HEK293 (cell line): ENCODE data around the gene RBMXL3.
A peak's percentile ranks its signal among the peaks of the same experiment; 100 is the strongest.

Source experiments
- CTCF ChIA-PET: fragments of 350-600 bp; formaldehyde crosslinking; extraction: SDS; loops from one replicate; lab custom pipeline; 2021; ENCODE audit warnings: antibody characterized with exemption; lab: Yijun Ruan, JAX
- POLR2A ChIA-PET: fragments of 300-600 bp; formaldehyde crosslinking; extraction: SDS; loops from one replicate; lab custom pipeline; 2020; ENCODE audit warnings: antibody characterized with exemption, inconsistent platforms; lab: Yijun Ruan, JAX
- H3K27ac ChIP-seq: fragments of 200-500 bp; sonication (Bioruptor generic); 2 replicates; pipeline ENCODE4 v1.5.1; 2014; ENCODE audit warnings: low read depth, low read length, control low read depth, inconsistent platforms; ENCODE audit errors: extremely low read depth
- H3K36me3 ChIP-seq, 2 experiments: fragments of 200-500 bp in 1 of 2; sonication (Bioruptor generic) in 1 of 2; 1 replicate in 1 of 2; 2 replicates in 1 of 2; pipeline ENCODE4 v1.5.1; 2014 to 2017; ENCODE audit warnings: inconsistent platforms in 2 of 2, low read length in 2 of 2; ENCODE audit not compliant: control insufficient read depth in 2 of 2, insufficient read depth in 1 of 2
- H3K4me1 ChIP-seq: fragments of 200-500 bp; sonication (Bioruptor generic); 2 replicates; pipeline ENCODE4 v1.5.1; 2014; ENCODE audit warnings: mild to moderate bottlenecking, low read length, inconsistent platforms; ENCODE audit not compliant: control insufficient read depth, insufficient read depth
- H3K4me3 ChIP-seq: 2 replicates; pipeline ENCODE4 v1.5.1; 2011; ENCODE audit warnings: low read depth, mild to moderate bottlenecking, control low read depth, low read length, moderate library complexity
- H3K9me3 ChIP-seq: fragments of 200-500 bp; sonication (Bioruptor generic); 2 replicates; pipeline ENCODE4 v1.5.1; 2014; ENCODE audit warnings: low read depth, low read length, inconsistent platforms; ENCODE audit not compliant: control insufficient read depth, insufficient read depth
- GLIS1 ChIP-seq: fragments of 450-650 bp; formaldehyde crosslinking; IDR thresholded peaks from 2 replicates; pipeline ENCODE4 v1.5.1; 2016; ENCODE audit warnings: missing biosample characterization, missing genetic modification characterization
- HOXC10 ChIP-seq: sonication (generic); formaldehyde crosslinking; IDR thresholded peaks from 2 replicates; pipeline ENCODE4 v1.8.1; 2023; ENCODE audit warnings: mild to moderate bottlenecking, missing genetic modification reagents
- HOXD13 ChIP-seq: sonication (generic); formaldehyde crosslinking; IDR thresholded peaks from 2 replicates; pipeline ENCODE4 v1.8.0; 2022; ENCODE audit warnings: missing genetic modification reagents, borderline replicate concordance
- KLF8 ChIP-seq: fragments of 450-650 bp; formaldehyde crosslinking; IDR thresholded peaks from 2 replicates; pipeline ENCODE4 v1.5.1; 2016; ENCODE audit warnings: missing biosample characterization, missing genetic modification characterization
- REPIN1 ChIP-seq: fragments of 450-650 bp; formaldehyde crosslinking; IDR thresholded peaks from 2 replicates; pipeline ENCODE4 v1.5.1; 2017; ENCODE audit warnings: missing biosample characterization, missing genetic modification characterization, low read depth
- ZBTB8A ChIP-seq: fragments of 450-650 bp; formaldehyde crosslinking; IDR thresholded peaks from 2 replicates; pipeline ENCODE4 v1.5.1; 2016; ENCODE audit warnings: missing biosample characterization, missing genetic modification characterization
- ZFHX2 ChIP-seq: fragments of 450-650 bp; formaldehyde crosslinking; conservative IDR thresholded peaks from 2 replicates; pipeline ENCODE4 v1.5.1; 2016; ENCODE audit warnings: missing biosample characterization, missing genetic modification characterization
- ZFP37 ChIP-seq: fragments of 450-650 bp; formaldehyde crosslinking; IDR thresholded peaks from 2 replicates; pipeline ENCODE4 v1.5.1; 2016; ENCODE audit warnings: missing biosample characterization, missing genetic modification characterization
- ZNF10 ChIP-seq: fragments of 450-650 bp; formaldehyde crosslinking; IDR thresholded peaks from 2 replicates; pipeline ENCODE4 v1.5.1; 2017; ENCODE audit warnings: missing biosample characterization, missing genetic modification characterization
- ZNF157 ChIP-seq: fragments of 450-650 bp; formaldehyde crosslinking; IDR thresholded peaks from 2 replicates; pipeline ENCODE4 v1.5.1; 2016; ENCODE audit warnings: missing biosample characterization, missing genetic modification characterization
- ZNF23 ChIP-seq: fragments of 450-650 bp; formaldehyde crosslinking; IDR thresholded peaks from 2 replicates; pipeline ENCODE4 v1.5.1; 2016; ENCODE audit warnings: missing biosample characterization, missing genetic modification characterization, borderline replicate concordance
- ZNF24 ChIP-seq: fragments of 450-650 bp; formaldehyde crosslinking; IDR thresholded peaks from 2 replicates; pipeline ENCODE4 v1.5.1; 2016; ENCODE audit warnings: missing biosample characterization, missing genetic modification characterization
- ZNF626 ChIP-seq: fragments of 450-650 bp; sonication (Bioruptor Pico); formaldehyde crosslinking; IDR thresholded peaks from 2 replicates; pipeline ENCODE4 v1.5.1; 2018; ENCODE audit warnings: missing biosample characterization, missing genetic modification characterization, inconsistent platforms
- ZNF629 ChIP-seq: fragments of 450-650 bp; formaldehyde crosslinking; IDR thresholded peaks from 2 replicates; pipeline ENCODE4 v1.5.1; 2017; ENCODE audit warnings: missing biosample characterization, missing genetic modification characterization
- ZSCAN16 ChIP-seq: fragments of 450-650 bp; formaldehyde crosslinking; IDR thresholded peaks from 2 replicates; pipeline ENCODE4 v1.5.1; 2016; ENCODE audit warnings: missing biosample characterization, missing genetic modification characterization
- TF ChIP-seq, protein P1 (sequence below): fragments of 450-650 bp; formaldehyde crosslinking; IDR thresholded peaks from 2 replicates; pipeline ENCODE4 v1.5.1; 2016; ENCODE audit warnings: missing biosample characterization, missing genetic modification characterization
- TF ChIP-seq, protein P2 (sequence below): fragments of 450-650 bp; formaldehyde crosslinking; IDR thresholded peaks from 2 replicates; pipeline ENCODE4 v1.5.1; 2017; ENCODE audit warnings: missing biosample characterization, mild to moderate bottlenecking, missing genetic modification characterization, moderate library complexity
- TF ChIP-seq, protein P3 (sequence below): fragments of 450-650 bp; IDR thresholded peaks from 2 replicates; pipeline ENCODE4 v1.5.1; 2018; ENCODE audit warnings: missing biosample characterization, mild to moderate bottlenecking, missing genetic modification characterization
- TF ChIP-seq, protein P4 (sequence below): fragments of 450-650 bp; formaldehyde crosslinking; IDR thresholded peaks from 2 replicates; pipeline ENCODE4 v1.5.1; 2016; ENCODE audit warnings: missing biosample characterization, missing genetic modification characterization, borderline replicate concordance
- TF ChIP-seq, protein P5 (sequence below): fragments of 450-650 bp; formaldehyde crosslinking; IDR thresholded peaks from 2 replicates; pipeline ENCODE4 v1.5.1; 2016; ENCODE audit warnings: missing biosample characterization, missing genetic modification characterization
- TF ChIP-seq, protein P6 (sequence below): fragments of 450-650 bp; formaldehyde crosslinking; IDR thresholded peaks from 2 replicates; pipeline ENCODE4 v1.5.1; 2016; ENCODE audit warnings: missing biosample characterization, missing genetic modification characterization, low read depth
- TF ChIP-seq, protein P7 (sequence below): fragments of 450-650 bp; formaldehyde crosslinking; IDR thresholded peaks from 2 replicates; pipeline ENCODE4 v1.5.1; 2017; ENCODE audit warnings: missing biosample characterization, missing genetic modification characterization
- TF ChIP-seq, protein P8 (sequence below): IDR thresholded peaks from 2 replicates; pipeline ENCODE4 v1.6.1; 2011; ENCODE audit warnings: mild to moderate bottlenecking, low read depth, low read length, borderline replicate concordance

Gene RBMXL3

DNA sequence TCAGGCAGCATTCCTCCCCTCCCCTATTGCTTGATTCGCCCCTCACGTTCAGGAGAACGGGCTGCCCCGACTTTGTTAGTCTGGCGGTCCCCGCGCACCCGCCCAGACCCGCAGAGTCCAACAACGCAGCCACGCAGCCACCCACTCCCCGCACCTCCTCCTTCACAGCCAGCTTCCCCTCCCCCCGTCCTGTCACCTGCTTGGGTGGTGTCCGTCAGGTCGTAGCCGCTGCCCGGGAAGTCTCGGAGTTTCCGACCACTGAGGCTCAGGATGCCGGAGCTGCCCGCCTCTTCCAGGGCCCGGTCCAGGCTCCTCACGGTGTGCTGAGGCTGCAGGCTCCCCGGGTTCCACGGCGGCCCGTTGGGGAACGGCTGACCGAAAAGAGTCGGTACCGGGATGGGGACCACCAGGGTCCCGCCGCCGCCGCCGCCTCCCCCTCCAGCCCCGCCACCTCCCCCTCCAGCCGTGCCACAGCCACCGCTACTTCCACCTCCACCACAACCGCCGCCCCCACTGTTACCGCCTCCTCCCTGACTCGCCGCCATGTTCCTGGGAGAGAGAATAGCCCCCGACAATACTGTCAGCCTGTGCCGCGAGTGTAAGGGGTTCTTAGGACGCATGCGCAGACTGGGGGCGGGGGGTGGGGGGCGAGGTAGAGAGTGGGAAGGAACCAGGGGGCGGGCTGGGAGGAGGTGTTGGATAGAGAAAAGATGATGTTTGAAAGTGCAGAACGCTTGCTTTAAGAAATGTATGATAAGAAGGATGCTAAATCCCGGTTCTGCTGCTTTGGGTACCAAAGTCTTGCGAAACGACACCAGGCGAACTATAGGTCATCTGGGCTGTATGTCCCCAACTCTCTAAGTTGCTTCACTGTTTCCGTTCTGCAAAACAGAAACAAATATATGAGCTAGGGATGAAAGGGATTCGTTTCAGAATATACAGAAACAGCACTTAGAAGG, 44.6 kb downstream of the RBMXL3 start, which contains the start of gene LRCH2:
Gene LRCH2, minus strand, starts transcription at position 600 of the 959 bp plus-strand sequence. Its CDS starts 55 bp downstream, at position 545.
- ChIA-PET POLR2A (interaction anchor here (0.6 to 0.7 kb wide), 2 partner anchors 26 to 38 kb away, joined by 3 to 4 read pairs; no protein-coding TSS in a partner anchor), CTCF (no interaction called here)
- H3K27ac ChIP-seq, result peak within 1 kb of the TSS; percentile 80
- no peaks in the 10 kb centered on the region for H3K9me3 ChIP-seq
- H3K4me1 ChIP-seq, result peaks cover 28% of the 10 kb centered on the region; the same call in 1 of the 2 replicates
- no peaks in the 10 kb centered on the region for H3K36me3 ChIP-seq
- H3K4me3 ChIP-seq, result peak within 1 kb of the TSS; percentile 54
- TF ChIP-seq, protein P1, sequence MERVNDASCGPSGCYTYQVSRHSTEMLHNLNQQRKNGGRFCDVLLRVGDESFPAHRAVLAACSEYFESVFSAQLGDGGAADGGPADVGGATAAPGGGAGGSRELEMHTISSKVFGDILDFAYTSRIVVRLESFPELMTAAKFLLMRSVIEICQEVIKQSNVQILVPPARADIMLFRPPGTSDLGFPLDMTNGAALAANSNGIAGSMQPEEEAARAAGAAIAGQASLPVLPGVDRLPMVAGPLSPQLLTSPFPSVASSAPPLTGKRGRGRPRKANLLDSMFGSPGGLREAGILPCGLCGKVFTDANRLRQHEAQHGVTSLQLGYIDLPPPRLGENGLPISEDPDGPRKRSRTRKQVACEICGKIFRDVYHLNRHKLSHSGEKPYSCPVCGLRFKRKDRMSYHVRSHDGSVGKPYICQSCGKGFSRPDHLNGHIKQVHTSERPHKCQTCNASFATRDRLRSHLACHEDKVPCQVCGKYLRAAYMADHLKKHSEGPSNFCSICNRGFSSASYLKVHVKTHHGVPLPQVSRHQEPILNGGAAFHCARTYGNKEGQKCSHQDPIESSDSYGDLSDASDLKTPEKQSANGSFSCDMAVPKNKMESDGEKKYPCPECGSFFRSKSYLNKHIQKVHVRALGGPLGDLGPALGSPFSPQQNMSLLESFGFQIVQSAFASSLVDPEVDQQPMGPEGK (tag by site-specific recombination), result peak; percentile 54
- TF ChIP-seq, protein P2, sequence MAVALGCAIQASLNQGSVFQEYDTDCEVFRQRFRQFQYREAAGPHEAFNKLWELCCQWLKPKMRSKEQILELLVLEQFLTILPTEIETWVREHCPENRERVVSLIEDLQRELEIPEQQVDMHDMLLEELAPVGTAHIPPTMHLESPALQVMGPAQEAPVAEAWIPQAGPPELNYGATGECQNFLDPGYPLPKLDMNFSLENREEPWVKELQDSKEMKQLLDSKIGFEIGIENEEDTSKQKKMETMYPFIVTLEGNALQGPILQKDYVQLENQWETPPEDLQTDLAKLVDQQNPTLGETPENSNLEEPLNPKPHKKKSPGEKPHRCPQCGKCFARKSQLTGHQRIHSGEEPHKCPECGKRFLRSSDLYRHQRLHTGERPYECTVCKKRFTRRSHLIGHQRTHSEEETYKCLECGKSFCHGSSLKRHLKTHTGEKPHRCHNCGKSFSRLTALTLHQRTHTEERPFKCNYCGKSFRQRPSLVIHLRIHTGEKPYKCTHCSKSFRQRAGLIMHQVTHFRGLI (tag by site-specific recombination), result no peak
- TF ChIP-seq KLF8 (tag by site-specific recombination), result no peak; the same call in 1 of the 2 replicates
- TF ChIP-seq, protein P3, sequence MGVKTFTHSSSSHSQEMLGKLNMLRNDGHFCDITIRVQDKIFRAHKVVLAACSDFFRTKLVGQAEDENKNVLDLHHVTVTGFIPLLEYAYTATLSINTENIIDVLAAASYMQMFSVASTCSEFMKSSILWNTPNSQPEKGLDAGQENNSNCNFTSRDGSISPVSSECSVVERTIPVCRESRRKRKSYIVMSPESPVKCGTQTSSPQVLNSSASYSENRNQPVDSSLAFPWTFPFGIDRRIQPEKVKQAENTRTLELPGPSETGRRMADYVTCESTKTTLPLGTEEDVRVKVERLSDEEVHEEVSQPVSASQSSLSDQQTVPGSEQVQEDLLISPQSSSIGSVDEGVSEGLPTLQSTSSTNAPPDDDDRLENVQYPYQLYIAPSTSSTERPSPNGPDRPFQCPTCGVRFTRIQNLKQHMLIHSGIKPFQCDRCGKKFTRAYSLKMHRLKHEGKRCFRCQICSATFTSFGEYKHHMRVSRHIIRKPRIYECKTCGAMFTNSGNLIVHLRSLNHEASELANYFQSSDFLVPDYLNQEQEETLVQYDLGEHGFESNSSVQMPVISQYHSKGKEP, result no peak
- no peak for TF ChIP-seq HOXD13
- TF ChIP-seq, protein P4, sequence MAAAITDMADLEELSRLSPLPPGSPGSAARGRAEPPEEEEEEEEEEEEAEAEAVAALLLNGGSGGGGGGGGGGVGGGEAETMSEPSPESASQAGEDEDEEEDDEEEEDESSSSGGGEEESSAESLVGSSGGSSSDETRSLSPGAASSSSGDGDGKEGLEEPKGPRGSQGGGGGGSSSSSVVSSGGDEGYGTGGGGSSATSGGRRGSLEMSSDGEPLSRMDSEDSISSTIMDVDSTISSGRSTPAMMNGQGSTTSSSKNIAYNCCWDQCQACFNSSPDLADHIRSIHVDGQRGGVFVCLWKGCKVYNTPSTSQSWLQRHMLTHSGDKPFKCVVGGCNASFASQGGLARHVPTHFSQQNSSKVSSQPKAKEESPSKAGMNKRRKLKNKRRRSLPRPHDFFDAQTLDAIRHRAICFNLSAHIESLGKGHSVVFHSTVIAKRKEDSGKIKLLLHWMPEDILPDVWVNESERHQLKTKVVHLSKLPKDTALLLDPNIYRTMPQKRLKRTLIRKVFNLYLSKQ (tag by site-specific recombination), result no peak
- TF ChIP-seq, protein P5, sequence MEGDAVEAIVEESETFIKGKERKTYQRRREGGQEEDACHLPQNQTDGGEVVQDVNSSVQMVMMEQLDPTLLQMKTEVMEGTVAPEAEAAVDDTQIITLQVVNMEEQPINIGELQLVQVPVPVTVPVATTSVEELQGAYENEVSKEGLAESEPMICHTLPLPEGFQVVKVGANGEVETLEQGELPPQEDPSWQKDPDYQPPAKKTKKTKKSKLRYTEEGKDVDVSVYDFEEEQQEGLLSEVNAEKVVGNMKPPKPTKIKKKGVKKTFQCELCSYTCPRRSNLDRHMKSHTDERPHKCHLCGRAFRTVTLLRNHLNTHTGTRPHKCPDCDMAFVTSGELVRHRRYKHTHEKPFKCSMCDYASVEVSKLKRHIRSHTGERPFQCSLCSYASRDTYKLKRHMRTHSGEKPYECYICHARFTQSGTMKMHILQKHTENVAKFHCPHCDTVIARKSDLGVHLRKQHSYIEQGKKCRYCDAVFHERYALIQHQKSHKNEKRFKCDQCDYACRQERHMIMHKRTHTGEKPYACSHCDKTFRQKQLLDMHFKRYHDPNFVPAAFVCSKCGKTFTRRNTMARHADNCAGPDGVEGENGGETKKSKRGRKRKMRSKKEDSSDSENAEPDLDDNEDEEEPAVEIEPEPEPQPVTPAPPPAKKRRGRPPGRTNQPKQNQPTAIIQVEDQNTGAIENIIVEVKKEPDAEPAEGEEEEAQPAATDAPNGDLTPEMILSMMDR (tag by site-specific recombination), result no peak
- 0 out of 2 replicates have a peak, but pooled peaks have one; percentile 10 for TF ChIP-seq ZNF629 (tag by site-specific recombination)
- TF ChIP-seq ZNF10, result 0 out of 2 replicates have a peak, but pooled peaks have one; percentile 17
- TF ChIP-seq, protein P6, sequence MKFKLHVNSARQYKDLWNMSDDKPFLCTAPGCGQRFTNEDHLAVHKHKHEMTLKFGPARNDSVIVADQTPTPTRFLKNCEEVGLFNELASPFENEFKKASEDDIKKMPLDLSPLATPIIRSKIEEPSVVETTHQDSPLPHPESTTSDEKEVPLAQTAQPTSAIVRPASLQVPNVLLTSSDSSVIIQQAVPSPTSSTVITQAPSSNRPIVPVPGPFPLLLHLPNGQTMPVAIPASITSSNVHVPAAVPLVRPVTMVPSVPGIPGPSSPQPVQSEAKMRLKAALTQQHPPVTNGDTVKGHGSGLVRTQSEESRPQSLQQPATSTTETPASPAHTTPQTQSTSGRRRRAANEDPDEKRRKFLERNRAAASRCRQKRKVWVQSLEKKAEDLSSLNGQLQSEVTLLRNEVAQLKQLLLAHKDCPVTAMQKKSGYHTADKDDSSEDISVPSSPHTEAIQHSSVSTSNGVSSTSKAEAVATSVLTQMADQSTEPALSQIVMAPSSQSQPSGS (tag by site-specific recombination), result no peak
- TF ChIP-seq ZNF626, result no peak
- no peak for TF ChIP-seq HOXC10 (CRISPR knock-in tag)
- no peak for TF ChIP-seq ZNF157
- TF ChIP-seq ZSCAN16 (tag by site-specific recombination), result no peak
- no peak for TF ChIP-seq GLIS1
- TF ChIP-seq, protein P7, sequence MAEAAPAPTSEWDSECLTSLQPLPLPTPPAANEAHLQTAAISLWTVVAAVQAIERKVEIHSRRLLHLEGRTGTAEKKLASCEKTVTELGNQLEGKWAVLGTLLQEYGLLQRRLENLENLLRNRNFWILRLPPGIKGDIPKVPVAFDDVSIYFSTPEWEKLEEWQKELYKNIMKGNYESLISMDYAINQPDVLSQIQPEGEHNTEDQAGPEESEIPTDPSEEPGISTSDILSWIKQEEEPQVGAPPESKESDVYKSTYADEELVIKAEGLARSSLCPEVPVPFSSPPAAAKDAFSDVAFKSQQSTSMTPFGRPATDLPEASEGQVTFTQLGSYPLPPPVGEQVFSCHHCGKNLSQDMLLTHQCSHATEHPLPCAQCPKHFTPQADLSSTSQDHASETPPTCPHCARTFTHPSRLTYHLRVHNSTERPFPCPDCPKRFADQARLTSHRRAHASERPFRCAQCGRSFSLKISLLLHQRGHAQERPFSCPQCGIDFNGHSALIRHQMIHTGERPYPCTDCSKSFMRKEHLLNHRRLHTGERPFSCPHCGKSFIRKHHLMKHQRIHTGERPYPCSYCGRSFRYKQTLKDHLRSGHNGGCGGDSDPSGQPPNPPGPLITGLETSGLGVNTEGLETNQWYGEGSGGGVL (tag by site-specific recombination), result peak; percentile 73; the same call in 1 of the 2 replicates
- TF ChIP-seq, protein P8, sequence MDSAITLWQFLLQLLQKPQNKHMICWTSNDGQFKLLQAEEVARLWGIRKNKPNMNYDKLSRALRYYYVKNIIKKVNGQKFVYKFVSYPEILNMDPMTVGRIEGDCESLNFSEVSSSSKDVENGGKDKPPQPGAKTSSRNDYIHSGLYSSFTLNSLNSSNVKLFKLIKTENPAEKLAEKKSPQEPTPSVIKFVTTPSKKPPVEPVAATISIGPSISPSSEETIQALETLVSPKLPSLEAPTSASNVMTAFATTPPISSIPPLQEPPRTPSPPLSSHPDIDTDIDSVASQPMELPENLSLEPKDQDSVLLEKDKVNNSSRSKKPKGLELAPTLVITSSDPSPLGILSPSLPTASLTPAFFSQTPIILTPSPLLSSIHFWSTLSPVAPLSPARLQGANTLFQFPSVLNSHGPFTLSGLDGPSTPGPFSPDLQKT, result no peak
- TF ChIP-seq ZBTB8A, result no peak
- no peak for TF ChIP-seq REPIN1 (tag by site-specific recombination)
- TF ChIP-seq ZNF24, result no peak
- peak; percentile 51; the same call in 1 of the 2 replicates for TF ChIP-seq ZFHX2 (tag by site-specific recombination)
- no peak for TF ChIP-seq ZFP37 (tag by site-specific recombination)
- no peak for TF ChIP-seq ZNF23 (tag by site-specific recombination)
